ENCODE results near the gene PRDM15.

Gene PRDM15

DNA sequence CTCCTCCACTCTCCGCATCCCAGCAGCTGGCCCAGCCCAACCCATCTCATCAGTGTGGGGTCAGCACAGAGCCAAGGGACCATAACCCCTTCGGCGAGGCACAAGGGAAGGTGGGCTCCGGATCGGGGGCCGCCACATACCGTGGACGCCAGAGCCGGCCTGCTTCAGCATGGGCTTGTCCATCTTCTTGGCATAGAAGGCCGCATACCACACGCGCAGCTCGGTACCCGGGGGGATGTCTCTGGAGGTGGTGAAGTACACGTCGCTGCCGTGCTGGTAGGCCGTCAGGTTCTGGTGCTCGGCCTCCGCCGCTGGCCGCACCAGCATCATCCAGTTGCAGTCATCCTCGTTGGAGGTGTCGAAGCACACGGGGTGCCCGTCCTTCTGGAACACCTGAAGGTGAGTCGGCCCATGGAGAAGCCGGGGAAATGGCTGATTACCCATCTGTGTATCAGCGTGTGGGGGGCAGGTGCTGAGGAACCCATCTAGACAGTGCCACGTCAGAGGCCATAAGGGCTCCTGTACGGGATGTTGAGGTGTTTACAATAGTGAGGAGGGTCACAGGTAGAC, 24.6 kb downstream of the PRDM15 start:
- peaks cover 23% of the 10 kb centered on the region for H3K36me3 ChIP-seq (ENCODE audit: control insufficient read depth, low read depth, low read length)
- no peaks in the 10 kb centered on the region for H3K9me3 ChIP-seq (ENCODE audit: control insufficient read depth, low read depth, low read length)
- H3K4me3 ChIP-seq (ENCODE audit: low read length): no peak overlapping the region
- no peak overlapping the region for H3K27ac ChIP-seq (ENCODE audit: low read length)
- H3K27me3 ChIP-seq (ENCODE audit: control insufficient read depth, insufficient read depth, low read length): no peaks in the 10 kb centered on the region
- no peak overlapping the region for H3K9ac ChIP-seq (ENCODE audit: low read length)
- H3K4me1 ChIP-seq (ENCODE audit: control insufficient read depth, low read depth, low read length): no peaks in the 10 kb centered on the region

DNA sequence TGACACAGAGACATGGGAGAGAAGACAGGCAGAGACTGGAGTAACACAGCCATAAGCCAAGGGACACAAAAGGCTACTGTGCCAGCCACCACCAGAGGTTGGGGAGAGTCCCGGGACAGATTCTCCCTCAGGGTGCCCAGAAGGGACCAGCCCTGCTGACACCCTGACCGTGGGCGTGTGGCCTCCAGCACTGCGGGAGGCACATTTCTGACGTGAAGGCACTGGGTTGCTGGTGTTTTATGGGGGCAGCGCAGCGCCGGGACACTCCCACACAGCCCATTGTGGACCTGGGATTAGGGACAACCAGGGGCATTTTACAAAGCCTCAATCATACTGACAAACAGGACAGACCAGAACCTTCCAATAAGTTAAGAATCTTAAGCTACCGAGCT, 26.2 kb downstream of the PRDM15 start:
- H3K36me3 ChIP-seq (ENCODE audit: control insufficient read depth, low read depth, low read length): peaks cover 17% of the 10 kb centered on the region
- H3K27ac ChIP-seq (ENCODE audit: low read length): no peak overlapping the region

DNA sequence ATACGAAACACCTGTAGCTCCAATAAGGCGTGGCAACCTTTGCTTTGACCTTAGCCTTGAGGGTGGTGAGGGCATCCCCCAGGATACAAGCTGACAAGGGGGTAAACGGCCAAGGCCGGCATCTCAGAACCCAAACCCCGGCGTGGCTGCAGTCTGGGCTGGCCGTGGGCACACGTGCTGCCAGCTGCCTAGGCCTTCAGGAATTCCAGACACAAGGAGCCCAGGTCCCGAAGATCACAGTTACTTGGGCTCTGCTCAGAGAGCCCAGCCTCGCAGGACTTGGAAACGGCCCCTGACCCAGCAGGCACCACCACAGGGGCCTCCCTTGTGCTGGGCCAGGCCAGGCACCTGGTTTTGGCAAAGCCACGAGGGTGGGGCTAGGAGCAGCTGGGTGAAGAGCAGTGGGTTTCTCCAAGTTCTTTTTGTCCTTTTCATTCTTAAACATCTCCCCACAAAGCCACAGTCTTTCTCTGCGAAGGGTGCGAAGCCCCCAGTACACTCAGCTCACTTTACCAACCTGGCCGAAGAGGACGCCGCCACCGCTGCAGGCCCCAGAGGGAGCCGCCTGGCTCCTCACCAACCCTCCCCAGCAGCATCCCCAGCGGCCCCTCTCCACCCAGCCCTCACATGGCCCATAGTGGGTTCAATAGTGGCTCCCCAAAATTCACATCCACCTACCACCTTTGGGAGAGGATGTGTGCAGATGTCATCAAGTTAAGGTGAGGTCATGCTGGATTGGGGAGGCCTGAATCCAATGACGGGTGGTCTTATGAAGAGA, 26.8 kb downstream of the PRDM15 start:
- Histone ChIP-seq H3K27ac (ENCODE audit: low read length) (no peak overlapping the region), H3K9me3 (ENCODE audit: control insufficient read depth, low read depth, low read length) (no peaks in the 10 kb centered on the region), H3K27me3 (ENCODE audit: control insufficient read depth, insufficient read depth, low read length) (no peaks in the 10 kb centered on the region), H3K4me1 (ENCODE audit: control insufficient read depth, low read depth, low read length) (no peaks in the 10 kb centered on the region), H3K9ac (ENCODE audit: low read length) (no peak overlapping the region), H3K36me3 (ENCODE audit: control insufficient read depth, low read depth, low read length) (peaks cover 17% of the 10 kb centered on the region), H3K4me3 (ENCODE audit: low read length) (no peak overlapping the region)

More for the DNA sequence above, 26.2 kb downstream of the PRDM15 start:
- Histone ChIP-seq H3K4me3 (ENCODE audit: low read length) (no peak overlapping the region), H3K4me1 (ENCODE audit: control insufficient read depth, low read depth, low read length) (no peaks in the 10 kb centered on the region), H3K27me3 (ENCODE audit: control insufficient read depth, insufficient read depth, low read length) (no peaks in the 10 kb centered on the region), H3K9ac (ENCODE audit: low read length) (no peak overlapping the region), H3K9me3 (ENCODE audit: control insufficient read depth, low read depth, low read length) (no peaks in the 10 kb centered on the region)

DNA sequence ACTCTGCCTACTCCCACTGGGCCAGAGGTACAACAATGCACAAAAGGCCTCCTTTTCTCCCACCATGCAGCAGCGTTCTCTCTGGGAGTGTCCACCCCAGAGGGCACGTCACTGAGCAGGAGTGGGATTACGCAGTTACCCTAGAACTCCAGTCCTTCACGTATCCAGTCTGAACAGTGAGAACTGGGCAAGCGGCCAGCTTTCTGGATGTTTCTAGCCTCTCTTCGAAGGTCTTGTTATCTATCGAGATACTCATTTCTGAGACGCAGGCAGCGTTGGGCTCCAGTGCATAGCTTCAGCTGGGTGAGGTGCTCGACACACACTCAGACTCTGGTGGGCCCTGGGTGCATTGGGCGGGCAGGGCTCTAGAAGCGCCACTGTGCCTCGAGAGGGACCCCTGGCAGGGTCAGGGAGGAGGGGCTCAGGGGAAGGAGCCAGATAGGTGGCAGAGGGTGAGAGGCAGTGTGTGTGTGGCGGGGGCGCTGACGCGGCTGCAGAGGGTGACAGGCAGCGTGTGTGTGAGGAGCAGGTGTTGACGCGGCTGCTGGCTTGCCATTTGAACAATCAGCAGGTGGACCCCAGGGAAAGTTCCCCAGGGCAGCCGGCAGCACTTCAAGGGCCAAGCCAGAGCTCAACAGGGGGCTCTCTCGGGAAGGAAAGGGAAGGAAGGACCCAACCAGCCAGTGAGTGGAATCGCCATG, 27.9 kb downstream of the PRDM15 start:
- Histone ChIP-seq H3K27ac (ENCODE audit: low read length) (no peak overlapping the region), H3K4me3 (ENCODE audit: low read length) (no peak overlapping the region), H3K27me3 (ENCODE audit: control insufficient read depth, insufficient read depth, low read length) (no peaks in the 10 kb centered on the region), H3K36me3 (ENCODE audit: control insufficient read depth, low read depth, low read length) (peaks cover 10% of the 10 kb centered on the region), H3K4me1 (ENCODE audit: control insufficient read depth, low read depth, low read length) (no peaks in the 10 kb centered on the region), H3K9me3 (ENCODE audit: control insufficient read depth, low read depth, low read length) (no peaks in the 10 kb centered on the region), H3K9ac (ENCODE audit: low read length) (no peak overlapping the region)

DNA sequence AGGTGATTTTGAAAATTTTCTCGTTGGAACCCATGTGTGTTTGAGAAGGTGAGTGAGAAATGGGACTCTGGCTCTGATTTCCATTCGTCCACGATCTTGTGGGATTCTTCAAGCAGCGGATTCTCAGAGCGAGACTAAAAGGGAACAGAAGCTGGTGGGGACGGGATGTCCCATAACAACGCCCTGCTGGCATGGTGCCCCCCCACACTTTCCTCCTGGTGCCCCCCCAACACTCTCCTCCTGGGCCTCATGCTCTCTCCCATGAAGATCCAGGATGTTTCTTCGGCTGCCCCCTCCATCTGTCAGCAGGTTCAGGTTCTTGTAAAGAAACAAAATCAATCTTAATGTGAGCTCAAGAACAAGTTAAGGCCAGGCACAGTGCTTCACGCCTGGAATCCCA, 29.1 kb downstream of the PRDM15 start:
- no peak overlapping the region for H3K4me3 ChIP-seq (ENCODE audit: low read length)
- H3K9me3 ChIP-seq (ENCODE audit: control insufficient read depth, low read depth, low read length): no peaks in the 10 kb centered on the region
- no peak overlapping the region for H3K9ac ChIP-seq (ENCODE audit: low read length)
- H3K27ac ChIP-seq (ENCODE audit: low read length): no peak overlapping the region
- no peaks in the 10 kb centered on the region for H3K27me3 ChIP-seq (ENCODE audit: control insufficient read depth, insufficient read depth, low read length)
- H3K36me3 ChIP-seq (ENCODE audit: control insufficient read depth, low read depth, low read length): peaks cover 10% of the 10 kb centered on the region
- no peaks in the 10 kb centered on the region for H3K4me1 ChIP-seq (ENCODE audit: control insufficient read depth, low read depth, low read length)

DNA sequence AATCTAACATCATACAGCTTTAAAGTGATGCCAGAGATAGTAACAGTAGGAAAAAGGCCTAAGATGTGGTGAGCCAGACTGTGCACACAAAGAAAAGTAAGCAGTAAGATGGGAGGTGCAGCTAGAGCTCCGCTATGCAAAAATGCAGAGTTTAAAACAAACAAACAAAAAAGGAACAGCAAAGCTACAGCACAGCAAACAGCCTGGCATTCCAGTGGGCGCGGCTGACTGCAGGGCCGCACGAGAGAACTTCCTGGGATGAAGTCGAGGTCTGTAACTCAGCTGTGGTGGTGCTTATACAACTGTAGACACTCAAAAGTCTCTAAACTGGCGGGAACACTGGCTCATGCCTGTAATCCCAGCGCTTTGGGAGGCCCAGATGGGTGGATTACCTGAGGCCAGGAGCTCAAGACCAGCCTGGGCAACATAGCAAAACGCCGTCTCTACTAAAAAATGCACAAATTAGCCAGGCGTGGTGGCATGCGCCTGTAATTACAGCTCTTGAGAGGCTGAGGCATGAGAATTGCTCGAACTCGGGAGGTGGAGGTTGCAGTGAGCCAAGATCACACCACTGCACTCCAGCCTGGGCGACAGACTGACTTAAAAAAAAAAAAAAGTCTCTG, 30.1 kb downstream of the PRDM15 start:
- Histone ChIP-seq H3K4me3 (ENCODE audit: low read length) (no peak overlapping the region), H3K27me3 (ENCODE audit: control insufficient read depth, insufficient read depth, low read length) (no peaks in the 10 kb centered on the region), H3K27ac (ENCODE audit: low read length) (no peak overlapping the region), H3K4me1 (ENCODE audit: control insufficient read depth, low read depth, low read length) (no peaks in the 10 kb centered on the region), H3K9me3 (ENCODE audit: control insufficient read depth, low read depth, low read length) (no peaks in the 10 kb centered on the region), H3K9ac (ENCODE audit: low read length) (no peak overlapping the region), H3K36me3 (ENCODE audit: control insufficient read depth, low read depth, low read length) (peaks cover 2% of the 10 kb centered on the region)

DNA sequence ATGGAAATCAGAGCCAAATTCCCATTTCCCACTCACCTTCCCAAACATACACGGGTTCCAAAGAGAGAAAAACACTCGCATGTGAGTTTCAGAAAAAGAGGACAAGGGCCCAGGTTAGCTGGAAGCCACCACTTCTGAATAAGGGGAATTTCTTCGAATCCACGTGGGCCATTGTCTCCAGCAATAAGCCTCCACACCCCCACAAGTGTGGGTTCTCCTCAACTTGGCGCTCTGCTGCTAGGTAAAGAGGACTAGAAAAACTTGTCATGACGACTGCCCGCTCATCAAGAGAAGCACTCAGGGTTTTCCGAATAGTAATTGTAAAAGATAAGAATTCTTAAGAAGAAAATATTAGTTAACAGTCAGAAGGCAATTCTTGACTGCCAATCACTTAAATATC, 30.6 kb downstream of the PRDM15 start:
- H3K27ac ChIP-seq (ENCODE audit: low read length): no peak overlapping the region
- no peak overlapping the region for H3K9ac ChIP-seq (ENCODE audit: low read length)
- no peak overlapping the region for H3K4me3 ChIP-seq (ENCODE audit: low read length)
- no peaks in the 10 kb centered on the region for H3K9me3 ChIP-seq (ENCODE audit: control insufficient read depth, low read depth, low read length)
- H3K4me1 ChIP-seq (ENCODE audit: control insufficient read depth, low read depth, low read length): no peaks in the 10 kb centered on the region
- H3K36me3 ChIP-seq (ENCODE audit: control insufficient read depth, low read depth, low read length): no peaks in the 10 kb centered on the region
- no peaks in the 10 kb centered on the region for H3K27me3 ChIP-seq (ENCODE audit: control insufficient read depth, insufficient read depth, low read length)

DNA sequence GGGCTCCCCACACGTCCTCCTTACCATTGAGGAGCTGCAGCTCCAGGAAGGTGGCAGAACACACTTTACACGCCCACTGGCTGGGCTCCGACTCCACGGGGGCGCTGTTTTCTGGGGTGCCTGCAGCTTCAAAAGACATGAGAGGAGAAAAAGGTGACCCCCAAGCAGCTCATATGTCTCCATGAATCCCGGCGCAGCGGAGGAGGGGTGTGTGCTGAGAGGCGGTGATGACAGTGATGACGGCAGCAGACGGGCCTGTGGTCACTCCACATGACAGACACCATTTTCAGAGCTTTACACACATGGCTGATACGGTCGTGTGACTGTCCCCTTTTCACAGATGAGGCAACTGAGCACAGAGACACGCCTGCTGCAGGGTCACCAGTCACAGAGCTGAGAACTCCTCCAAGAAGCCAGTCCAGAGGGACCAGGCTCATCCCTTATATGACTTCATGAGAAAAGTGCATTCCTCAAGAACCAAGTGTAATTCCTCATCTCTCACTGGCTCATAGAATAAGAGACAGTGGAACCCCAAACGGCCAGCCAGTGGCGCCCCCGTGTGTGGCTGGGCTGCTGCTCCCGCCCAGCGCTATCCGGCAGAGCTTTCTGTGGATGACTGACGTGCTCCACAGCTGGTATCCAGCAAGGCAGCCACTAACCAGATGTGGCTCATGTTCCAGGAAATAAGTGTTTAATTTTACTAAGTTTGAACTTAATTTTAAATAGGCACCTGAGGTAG, 31.9 kb downstream of the PRDM15 start:
- no peaks in the 10 kb centered on the region for H3K4me1 ChIP-seq (ENCODE audit: control insufficient read depth, low read depth, low read length)
- no peaks in the 10 kb centered on the region for H3K36me3 ChIP-seq (ENCODE audit: control insufficient read depth, low read depth, low read length)
- H3K27ac ChIP-seq (ENCODE audit: low read length): no peak overlapping the region
- H3K9me3 ChIP-seq (ENCODE audit: control insufficient read depth, low read depth, low read length): no peaks in the 10 kb centered on the region
- H3K9ac ChIP-seq (ENCODE audit: low read length): no peak overlapping the region
- no peak overlapping the region for H3K4me3 ChIP-seq (ENCODE audit: low read length)
- no peaks in the 10 kb centered on the region for H3K27me3 ChIP-seq (ENCODE audit: control insufficient read depth, insufficient read depth, low read length)

DNA sequence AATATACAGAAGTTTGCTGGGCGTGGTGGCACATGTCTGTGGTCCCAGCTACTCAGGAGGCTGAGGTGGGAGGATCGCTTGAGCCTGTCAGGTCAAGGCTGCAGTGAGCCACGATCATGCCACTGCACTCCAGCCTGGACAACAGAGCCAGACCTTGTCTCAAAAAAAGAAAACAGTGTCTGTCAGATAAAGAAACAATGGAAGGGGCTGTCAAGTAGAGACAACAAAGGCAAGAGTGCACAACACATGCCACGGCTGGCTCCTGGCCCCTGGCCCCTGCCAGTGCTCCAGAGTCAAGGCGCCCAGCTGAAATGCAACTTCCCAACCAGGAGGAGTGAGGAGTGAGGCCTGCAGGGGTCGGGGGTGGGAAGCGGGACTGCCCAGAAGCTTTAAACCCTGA, 32.6 kb downstream of the PRDM15 start:
- Histone ChIP-seq H3K27ac (ENCODE audit: low read length) (no peak overlapping the region), H3K27me3 (ENCODE audit: control insufficient read depth, insufficient read depth, low read length) (no peaks in the 10 kb centered on the region), H3K4me3 (ENCODE audit: low read length) (no peak overlapping the region), H3K9me3 (ENCODE audit: control insufficient read depth, low read depth, low read length) (no peaks in the 10 kb centered on the region), H3K4me1 (ENCODE audit: control insufficient read depth, low read depth, low read length) (no peaks in the 10 kb centered on the region), H3K36me3 (ENCODE audit: control insufficient read depth, low read depth, low read length) (no peaks in the 10 kb centered on the region), H3K9ac (ENCODE audit: low read length) (no peak overlapping the region)

DNA sequence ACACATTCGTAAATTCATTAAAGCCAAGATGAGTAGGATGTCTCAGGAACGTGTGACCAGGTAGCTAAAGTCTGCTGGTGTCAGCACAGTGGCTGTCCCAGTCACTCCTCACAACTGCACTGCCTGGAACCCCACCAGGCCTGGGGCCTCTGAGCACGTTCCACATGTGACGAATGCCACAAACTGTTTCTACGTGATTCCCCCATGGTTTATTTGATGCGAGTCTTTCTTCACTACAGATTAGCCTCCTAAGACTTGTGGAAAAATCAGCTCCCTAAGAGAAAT, 33.2 kb downstream of the PRDM15 start:
- Histone ChIP-seq H3K4me3 (ENCODE audit: low read length) (no peak overlapping the region), H3K27me3 (ENCODE audit: control insufficient read depth, insufficient read depth, low read length) (no peaks in the 10 kb centered on the region), H3K36me3 (ENCODE audit: control insufficient read depth, low read depth, low read length) (no peaks in the 10 kb centered on the region), H3K27ac (ENCODE audit: low read length) (no peak overlapping the region), H3K9ac (ENCODE audit: low read length) (no peak overlapping the region), H3K4me1 (ENCODE audit: control insufficient read depth, low read depth, low read length) (no peaks in the 10 kb centered on the region), H3K9me3 (ENCODE audit: control insufficient read depth, low read depth, low read length) (peaks cover 4% of the 10 kb centered on the region)

DNA sequence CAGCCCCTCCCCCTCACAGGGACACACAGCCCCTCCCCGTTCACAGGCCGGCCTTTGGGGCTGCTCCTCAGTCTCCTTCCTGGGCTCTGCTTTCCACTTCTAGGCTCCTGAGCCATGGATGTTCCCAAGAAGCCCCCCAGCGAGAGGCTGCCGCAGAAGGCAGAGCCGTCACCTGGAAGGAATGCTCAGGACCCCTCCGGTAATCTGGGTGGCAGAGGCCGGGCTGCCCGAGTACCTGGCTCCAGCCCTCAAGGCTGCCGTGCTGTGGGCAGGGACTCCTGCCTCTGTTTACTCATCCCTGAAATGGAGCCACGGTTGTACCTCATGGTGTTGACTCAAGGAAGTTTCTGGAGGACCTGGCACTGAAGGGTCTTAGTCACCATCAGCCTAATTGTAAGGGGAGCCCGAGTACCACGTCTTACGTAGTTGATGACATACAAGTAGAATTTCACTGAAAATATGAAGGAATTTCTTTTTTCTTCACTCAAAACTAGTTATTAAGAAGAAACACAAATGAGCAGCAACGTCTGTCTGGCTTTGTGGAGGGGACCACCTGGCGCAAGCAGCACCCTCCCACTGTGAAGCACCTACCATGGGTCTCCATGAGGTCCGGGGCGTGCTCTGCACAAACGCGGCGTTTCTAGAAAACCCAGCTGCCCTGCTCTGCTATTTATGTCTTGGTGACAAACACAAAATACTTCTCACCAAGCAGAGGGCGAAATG, 33.7 kb downstream of the PRDM15 start:
- Histone ChIP-seq H3K9ac (ENCODE audit: low read length) (no peak overlapping the region), H3K36me3 (ENCODE audit: control insufficient read depth, low read depth, low read length) (no peaks in the 10 kb centered on the region), H3K27ac (ENCODE audit: low read length) (no peak overlapping the region), H3K4me1 (ENCODE audit: control insufficient read depth, low read depth, low read length) (no peaks in the 10 kb centered on the region), H3K27me3 (ENCODE audit: control insufficient read depth, insufficient read depth, low read length) (no peaks in the 10 kb centered on the region), H3K9me3 (ENCODE audit: control insufficient read depth, low read depth, low read length) (peaks cover 6% of the 10 kb centered on the region), H3K4me3 (ENCODE audit: low read length) (no peak overlapping the region)
